ENCODE results near the gene CDC42EP2. TPM values are rescaled to one million over a fixed set of nuclear protein-coding genes. Genes with fewer than 3 reads are reported as not detected.

CDC42EP2 gene
- total RNA-seq, 1 donor from 2014 or later: 3.5 TPM

DNA sequence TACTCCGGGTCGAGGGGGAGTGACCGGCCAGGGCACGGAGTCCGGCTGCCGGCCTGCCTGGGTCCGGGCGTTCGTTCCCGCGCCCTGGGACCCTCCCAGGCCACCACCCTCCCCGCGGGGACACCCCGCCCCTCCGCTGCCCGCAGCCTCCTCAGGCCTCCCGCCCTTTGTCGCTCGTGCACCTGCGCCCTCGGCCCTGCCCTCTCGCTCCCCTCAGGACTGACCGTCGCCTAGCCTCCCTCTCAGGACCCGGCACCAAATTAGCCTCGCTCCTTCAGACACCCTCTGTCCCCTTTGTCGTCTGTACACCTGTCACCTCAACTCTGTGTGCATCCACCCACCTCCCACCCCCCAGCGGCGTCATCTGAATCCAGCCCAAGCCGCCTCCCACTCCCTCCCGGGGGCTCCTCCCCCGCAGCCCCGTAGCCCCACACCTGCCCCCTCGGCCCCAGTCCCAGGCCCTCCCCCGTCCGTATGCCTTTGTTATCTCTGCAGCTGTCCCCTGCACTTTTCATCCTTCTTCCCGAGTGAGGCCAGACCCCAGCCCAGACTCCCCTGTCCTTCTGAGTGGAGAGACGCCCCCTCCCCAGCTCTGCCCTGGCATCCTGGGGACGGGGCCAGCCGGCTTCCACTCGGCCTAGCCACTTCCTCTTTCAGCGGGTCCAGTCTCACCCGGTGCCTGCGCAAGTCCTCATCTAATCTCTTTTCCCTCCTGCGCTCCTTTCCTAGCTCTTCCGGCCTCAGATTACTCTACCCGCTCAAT is 40.5 kb downstream of the CDC42EP2 start:
- DNase-seq (ENCODE audit: low spot score) (no peak), ATAC-seq (peak; percentile 4)

DNA sequence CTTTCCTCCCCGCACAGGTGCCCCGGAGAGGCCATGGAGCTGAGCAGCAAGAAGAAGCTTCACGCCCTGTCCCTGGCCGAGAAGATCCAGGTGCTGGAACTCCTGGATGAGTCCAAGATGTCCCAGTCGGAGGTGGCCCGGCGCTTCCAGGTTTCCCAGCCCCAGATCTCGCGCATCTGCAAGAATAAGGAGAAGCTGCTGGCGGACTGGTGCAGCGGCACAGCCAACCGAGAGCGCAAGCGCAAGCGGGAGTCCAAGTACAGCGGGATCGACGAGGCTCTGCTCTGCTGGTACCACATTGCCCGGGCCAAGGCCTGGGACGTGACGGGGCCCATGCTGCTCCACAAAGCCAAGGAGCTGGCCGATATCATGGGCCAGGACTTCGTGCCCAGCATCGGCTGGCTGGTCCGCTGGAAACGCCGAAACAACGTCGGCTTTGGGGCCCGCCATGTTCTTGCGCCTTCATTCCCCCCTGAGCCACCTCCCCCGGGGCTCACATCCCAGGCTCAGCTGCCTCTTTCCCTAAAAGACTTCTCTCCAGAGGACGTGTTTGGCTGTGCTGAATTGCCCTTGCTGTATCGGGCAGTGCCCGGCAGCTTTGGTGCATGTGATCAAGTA is 41.2 kb downstream of the CDC42EP2 start:
- no peak for ATAC-seq

DNA sequence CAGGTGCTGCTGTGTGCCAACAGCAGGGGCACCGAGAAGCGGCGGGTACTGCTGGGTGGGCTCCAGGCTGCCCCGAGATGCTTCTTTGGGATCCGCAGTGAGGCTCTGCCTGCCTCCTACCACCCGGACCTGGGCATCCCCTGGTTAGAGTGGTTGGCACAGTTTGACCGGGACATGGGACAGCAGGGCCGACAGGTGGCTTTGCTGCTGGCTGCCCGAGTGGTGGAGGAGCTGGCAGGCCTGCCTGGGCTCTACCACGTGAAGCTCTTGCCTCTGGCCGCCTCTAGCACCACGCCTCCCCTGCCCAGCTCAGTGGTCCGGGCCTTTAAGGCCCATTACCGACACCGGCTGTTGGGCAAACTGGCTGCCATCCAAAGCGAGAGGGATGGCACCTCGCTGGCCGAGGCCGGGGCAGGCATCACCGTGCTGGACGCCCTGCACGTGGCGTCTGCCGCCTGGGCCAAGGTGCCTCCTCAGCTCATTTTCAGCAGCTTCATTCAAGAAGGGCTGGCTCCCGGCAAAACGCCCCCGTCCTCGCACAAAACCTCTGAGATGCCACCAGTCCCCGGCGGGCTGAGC is 41.8 kb downstream of the CDC42EP2 start:
- DNase-seq (ENCODE audit: low spot score): no peak
- no peak for ATAC-seq

More for the DNA sequence above, 41.2 kb downstream of the CDC42EP2 start:
- no peak for DNase-seq (ENCODE audit: low spot score)

DNA sequence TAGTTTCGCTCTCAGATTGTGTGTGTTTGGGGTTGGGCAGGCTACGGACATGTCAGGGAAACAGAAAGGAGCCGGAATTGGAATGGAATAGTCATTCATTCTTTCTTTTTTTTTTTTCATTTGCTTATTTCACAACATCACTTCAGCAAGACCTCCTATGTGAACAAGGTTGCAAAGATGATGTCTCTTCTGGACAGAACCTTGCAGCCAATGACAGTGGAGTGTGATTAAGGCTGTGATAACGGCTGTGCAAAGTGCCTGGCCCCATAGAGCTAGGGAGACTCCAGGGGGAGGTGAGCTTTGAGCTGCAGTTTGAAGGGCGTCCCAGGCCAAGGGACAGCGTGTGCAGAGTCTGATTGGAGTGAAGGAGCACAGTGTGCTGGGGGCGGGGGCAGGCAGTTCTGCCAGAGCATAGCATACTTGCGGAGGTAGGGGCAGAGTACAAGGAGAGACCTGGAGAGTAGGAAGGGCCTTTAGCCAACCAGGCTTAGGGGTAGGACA is 43.2 kb downstream of the CDC42EP2 start:
- ATAC-seq (peak; percentile 57), DNase-seq (ENCODE audit: low spot score) (peak; percentile 83)

DNA sequence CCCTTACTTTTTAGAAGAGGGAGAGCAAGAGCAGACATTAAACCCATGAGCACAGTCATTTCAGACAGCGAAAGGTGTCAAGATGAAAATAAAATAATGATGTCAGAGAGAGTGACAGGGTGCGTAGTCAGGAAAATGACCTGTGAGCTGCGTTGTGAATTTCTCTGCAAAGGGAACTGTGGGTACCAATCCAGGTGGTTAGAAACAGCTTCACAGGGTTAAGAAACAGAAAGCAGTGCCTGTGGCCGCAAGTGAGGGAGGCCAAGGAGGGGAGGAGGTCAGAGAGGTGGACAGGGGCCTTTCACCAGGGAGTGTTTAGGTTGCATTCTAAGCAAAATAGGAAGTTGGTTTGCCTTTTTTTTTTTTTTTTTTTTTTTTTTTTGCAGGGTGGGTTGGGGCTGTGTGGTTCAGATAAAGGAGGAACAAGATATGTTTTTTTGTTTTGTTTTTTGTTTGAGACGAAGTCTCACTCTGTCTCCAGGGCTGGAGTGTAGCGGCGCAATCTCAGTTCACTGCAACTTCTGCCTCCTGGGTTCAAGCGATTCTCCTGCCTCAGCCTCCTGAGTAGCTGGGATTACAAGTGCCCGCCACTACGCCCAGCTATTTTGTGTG is 47.8 kb downstream of the CDC42EP2 start:
- ATAC-seq: no peak
- no peak for DNase-seq (ENCODE audit: low spot score)

DNA sequence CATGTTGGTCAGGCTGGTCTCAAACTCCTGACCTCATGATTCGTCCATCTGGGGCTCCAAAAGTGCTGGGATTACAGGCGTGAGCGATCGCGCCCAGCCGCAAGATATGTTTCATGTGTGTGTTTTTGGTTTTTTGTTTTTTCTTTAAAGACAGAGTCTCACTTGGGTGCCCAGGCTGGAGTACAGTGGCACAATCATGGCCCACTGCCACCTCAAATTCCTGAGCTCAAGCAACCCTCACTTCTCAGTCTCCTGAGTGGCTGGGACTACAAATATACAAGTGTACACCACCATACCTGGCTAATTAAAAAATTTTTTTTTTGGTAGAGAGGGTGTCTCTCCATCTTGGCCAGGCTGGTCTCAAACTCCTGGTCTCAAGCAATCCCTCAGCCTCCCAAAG is 48.3 kb downstream of the CDC42EP2 start:
- ATAC-seq: no peak
- DNase-seq (ENCODE audit: low spot score): no peak

DNA sequence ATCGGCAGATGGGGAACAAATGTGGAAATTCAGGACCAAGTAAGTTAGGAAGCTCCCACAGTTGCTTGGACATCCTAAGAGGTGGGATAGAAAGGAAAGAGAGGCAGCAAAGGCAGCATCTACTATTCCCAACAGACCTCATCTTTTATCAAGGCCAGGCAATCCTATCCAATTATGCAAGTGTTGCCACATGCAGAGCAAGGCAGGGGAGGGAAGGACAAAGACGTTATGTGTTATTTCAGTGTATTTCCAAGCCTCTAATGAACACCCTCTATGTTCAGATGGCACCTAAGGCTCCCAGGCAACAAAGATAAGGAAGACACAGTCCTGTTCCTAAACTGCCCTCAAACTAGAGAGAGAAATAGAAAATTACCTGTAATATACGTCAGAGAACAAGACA is 49.1 kb downstream of the CDC42EP2 start:
- ATAC-seq (no peak), DNase-seq (ENCODE audit: low spot score) (no peak)

DNA sequence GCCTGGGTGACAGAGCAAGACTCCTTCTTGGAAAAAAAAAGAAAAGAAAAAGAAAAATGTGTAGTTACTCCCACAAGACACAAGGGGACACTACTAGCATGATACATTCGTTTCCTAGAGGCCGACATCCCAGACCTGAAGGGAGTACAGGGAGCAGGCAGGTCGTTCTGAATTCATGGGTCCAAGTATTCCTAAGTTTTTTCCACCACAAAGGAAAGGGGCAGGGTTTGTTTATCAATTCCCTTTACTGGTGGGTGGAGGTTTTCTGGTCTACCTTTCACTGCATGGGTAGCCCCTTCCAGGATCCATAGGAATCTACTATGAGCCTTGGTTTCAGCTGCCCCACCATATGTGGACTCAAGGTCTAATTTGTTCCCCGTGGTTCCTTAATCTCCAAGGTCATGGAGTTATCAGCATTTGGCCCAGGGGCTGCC is 51.7 kb downstream of the CDC42EP2 start:
- DNase-seq (ENCODE audit: low spot score): no peak
- ATAC-seq: peak; percentile 91

DNA sequence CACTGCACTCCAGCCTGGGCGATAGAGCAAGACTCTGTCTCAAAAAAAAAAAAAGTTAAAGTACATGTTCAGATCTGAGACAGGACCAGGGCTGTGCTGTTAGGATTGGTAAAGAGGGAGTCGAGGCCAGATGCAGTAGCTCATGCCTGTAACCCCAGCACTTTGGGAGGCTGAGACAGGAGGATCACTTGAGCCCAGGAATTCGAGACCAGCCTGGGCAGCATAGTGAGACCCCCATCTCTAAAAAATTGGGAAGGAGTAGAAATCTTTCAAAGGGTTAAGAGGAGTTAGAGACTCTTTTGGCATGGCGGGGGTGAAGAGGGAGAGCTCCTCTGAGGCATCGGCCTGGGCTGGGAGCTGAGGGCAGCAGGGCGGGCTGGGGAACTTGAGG is 56.0 kb downstream of the CDC42EP2 start:
- DNase-seq (ENCODE audit: low spot score) (no peak), ATAC-seq (peak; percentile 3)

Other genes starting within 250 kb of the CDC42EP2 start
- gene CDCA5, start 230.8 kb upstream of the CDC42EP2 start, total RNA-seq: 0.75 TPM
- gene ZFPL1, start 230.6 kb upstream of the CDC42EP2 start, total RNA-seq: 18.4 TPM
- 55.1 TPM for gene VPS51, start 218.7 kb upstream of the CDC42EP2 start, total RNA-seq
- 97.6 TPM for gene TM7SF2, start 203.0 kb upstream of the CDC42EP2 start, total RNA-seq
- gene ZNHIT2, start 197.2 kb upstream of the CDC42EP2 start, total RNA-seq: 8.8 TPM
- gene FAU, start 192.7 kb upstream of the CDC42EP2 start, total RNA-seq: 430 TPM
- 31.3 TPM for gene MRPL49, start 192.5 kb upstream of the CDC42EP2 start, total RNA-seq
- 110 TPM for gene SYVN1, start 180.3 kb upstream of the CDC42EP2 start, total RNA-seq
- gene SPDYC, start 144.6 kb upstream of the CDC42EP2 start, total RNA-seq: 1.2 TPM
- gene CAPN1, start 132.9 kb upstream of the CDC42EP2 start, total RNA-seq: 81.0 TPM
- 3.3 TPM for gene POLA2, start 52.9 kb upstream of the CDC42EP2 start, total RNA-seq
- gene DPF2, start 19.0 kb downstream of the CDC42EP2 start, total RNA-seq: 18.7 TPM
- gene TIGD3, start 39.9 kb downstream of the CDC42EP2 start, total RNA-seq: 0.43 TPM
- gene SLC25A45, start 67.8 kb downstream of the CDC42EP2 start, total RNA-seq: 14.5 TPM
- gene FRMD8, start 71.8 kb downstream of the CDC42EP2 start, total RNA-seq: 9.3 TPM
- gene NEAT1, start 107.9 kb downstream of the CDC42EP2 start, total RNA-seq: 766 TPM
- 2,761 TPM for gene MALAT1, start 184.2 kb downstream of the CDC42EP2 start, total RNA-seq
- 67.6 TPM for gene SCYL1, start 210.2 kb downstream of the CDC42EP2 start, total RNA-seq
- 42.3 TPM for gene LTBP3, start 243.5 kb downstream of the CDC42EP2 start, total RNA-seq